ENCODE data around the gene CSNK2B. TPM values are rescaled to one million over a fixed set of nuclear protein-coding genes. Genes with fewer than 3 reads are reported as not detected.

Gene CSNK2B
- total RNA-seq, 8 experiments from 2014 or later, result 112 to 225 (median 167) TPM

DNA sequence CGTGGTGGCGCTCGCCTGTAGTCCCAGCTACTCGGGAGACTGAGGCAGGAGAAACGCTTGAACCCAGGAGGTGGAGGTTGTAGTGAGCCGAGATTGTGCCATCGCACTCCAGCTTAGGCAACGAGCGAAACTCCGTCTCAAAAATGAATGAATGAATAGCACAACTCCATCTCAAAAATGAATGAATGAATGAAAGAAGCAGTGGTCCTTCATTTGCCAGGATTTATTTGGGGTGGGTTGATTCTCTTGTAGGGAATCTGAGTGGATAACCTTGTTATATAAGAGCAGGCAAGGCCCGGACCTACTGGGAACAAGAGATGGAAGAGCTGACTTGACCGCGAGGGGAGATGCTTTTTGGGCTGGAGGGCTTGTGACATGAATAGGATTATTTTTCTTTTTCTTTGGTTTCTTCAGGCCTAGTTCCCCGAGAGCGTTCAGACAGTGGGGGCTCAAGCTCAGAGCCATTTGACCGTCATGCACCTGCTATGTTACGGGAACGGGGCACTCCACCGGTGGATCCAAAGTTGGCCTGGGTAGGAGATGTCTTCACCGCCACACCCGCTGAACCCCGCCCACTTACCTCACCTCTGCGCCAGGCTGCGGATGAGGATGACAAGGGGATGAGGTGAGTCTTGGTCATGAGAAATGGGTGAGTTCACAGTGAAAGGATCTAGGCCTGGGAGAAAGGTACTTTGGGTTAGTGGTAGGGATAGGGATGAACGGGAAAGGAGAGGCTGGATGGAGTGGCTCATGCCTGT lies 35.5 kb upstream of the CSNK2B start:
- ATAC-seq (replicated peaks in 6 of 8), result no peak
- in situ Hi-C loops (cut with MboI; ENCODE audit: low pct_unique_long_range_greater_than_20kb in 2 of 9, low sequenced_read_pairs in 9 of 9, unreplicated experiment in 9 of 9), result no loop called here
- Histone ChIP-seq H3K27ac (no peak overlapping the region), H3K4me1 (replicated peaks in 1 of 2) (peaks cover 0 to 5% of the 10 kb centered on the region in 2 donors), H3K4me3 (no peak overlapping the region)
- WGBS, 10 experiments, result 90 to 100% (median 95%) methylated on average over 1 to 20 of the region's 25 CpGs

DNA sequence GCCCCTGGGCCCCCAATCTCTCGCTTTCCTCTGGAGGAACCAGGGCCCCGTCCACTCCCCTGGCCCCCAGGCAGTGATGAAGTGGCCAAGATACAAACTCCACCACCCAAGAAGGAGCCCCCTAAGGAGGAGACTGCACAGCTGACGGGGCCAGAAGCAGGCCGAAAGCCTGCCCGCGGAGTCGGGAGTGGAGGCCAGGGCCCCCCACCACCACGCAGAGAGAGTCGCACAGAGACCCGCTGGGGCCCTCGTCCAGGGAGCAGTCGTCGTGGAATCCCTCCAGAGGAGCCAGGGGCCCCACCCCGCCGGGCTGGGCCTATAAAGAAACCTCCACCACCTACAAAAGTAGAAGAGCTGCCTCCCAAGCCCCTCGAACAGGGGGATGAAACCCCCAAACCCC lies 34.7 kb upstream of the CSNK2B start:
- 95% methylated on average over 4 of the region's 16 CpGs; no CpG with 5 or more reads in 9 of the 10 experiments for WGBS, 10 experiments
- no peak overlapping the region for H3K27ac ChIP-seq
- in situ Hi-C loops (cut with MboI; ENCODE audit: low pct_unique_long_range_greater_than_20kb in 2 of 9, low sequenced_read_pairs in 9 of 9, unreplicated experiment in 9 of 9), result no loop called here

DNA sequence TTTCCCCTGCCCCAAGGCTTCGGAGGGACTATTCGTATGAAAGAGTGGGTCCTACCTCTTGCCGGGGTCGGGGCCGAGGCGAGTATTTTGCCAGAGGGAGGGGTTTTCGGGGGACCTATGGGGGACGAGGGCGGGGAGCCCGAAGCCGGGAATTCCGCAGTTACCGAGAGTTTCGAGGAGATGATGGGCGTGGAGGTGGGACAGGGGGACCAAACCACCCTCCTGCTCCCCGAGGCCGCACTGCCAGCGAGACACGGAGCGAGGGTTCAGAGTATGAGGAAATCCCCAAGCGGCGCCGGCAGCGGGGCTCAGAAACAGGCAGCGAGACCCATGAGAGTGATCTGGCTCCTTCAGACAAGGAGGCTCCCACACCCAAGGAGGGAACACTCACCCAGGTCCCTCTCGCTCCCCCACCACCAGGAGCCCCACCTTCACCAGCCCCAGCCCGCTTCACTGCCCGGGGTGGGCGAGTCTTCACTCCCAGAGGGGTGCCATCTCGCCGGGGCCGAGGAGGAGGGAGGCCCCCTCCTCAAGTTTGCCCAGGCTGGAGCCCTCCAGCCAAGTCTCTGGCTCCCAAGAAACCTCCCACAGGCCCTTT lies 34.1 kb upstream of the CSNK2B start:
- Histone ChIP-seq H3K4me3 (no peak overlapping the region), H3K4me1 (replicated peaks in 1 of 2) (peaks cover 0 to 5% of the 10 kb centered on the region in 2 donors), H3K27ac (peak overlapping the region in 1 of 2 donors; percentile 45)
- ATAC-seq (replicated peaks in 6 of 8), result peak in 5 of 8 experiments; percentile 6 to 22 (median 19)
- 30 to 80% methylated on average over 1 to 2 of the region's 32 CpGs; no CpG with 5 or more reads in 8 of the 10 experiments for WGBS, 10 experiments
- in situ Hi-C loops (cut with MboI; ENCODE audit: low pct_unique_long_range_greater_than_20kb in 2 of 9, low sequenced_read_pairs in 9 of 9, unreplicated experiment in 9 of 9), result no loop called here

More for the DNA sequence above, 34.7 kb upstream of the CSNK2B start:
- Histone ChIP-seq H3K4me1 (replicated peaks in 1 of 2) (peaks cover 0 to 5% of the 10 kb centered on the region in 2 donors), H3K4me3 (no peak overlapping the region)
- ATAC-seq (replicated peaks in 6 of 8), result peak in 5 of 8 experiments; percentile 4 to 24 (median 18)

DNA sequence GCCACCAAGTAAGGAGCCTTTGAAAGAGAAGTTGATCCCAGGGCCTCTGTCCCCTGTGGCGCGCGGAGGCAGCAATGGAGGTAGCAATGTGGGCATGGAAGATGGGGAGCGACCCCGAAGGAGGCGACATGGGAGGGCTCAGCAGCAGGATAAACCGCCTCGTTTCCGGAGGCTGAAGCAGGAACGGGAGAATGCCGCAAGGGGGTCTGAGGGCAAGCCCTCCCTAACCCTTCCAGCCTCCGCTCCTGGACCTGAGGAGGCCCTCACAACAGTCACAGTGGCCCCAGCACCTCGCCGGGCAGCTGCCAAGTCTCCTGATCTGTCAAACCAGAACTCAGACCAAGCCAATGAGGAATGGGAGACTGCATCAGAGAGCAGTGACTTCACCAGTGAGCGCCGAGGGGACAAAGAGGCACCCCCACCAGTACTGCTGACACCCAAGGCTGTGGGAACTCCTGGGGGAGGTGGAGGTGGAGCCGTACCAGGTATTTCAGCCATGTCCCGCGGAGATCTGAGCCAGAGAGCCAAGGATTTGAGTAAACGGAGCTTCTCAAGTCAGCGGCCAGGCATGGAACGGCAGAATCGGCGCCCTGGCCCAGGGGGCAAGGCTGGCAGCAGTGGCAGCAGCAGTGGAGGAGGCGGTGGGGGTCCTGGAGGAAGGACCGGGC lies 33.5 kb upstream of the CSNK2B start:
- Histone ChIP-seq H3K4me3 (no peak overlapping the region), H3K4me1 (replicated peaks in 1 of 2) (peaks cover 0 to 5% of the 10 kb centered on the region in 2 donors), H3K27ac (peak overlapping the region in 1 of 2 donors; percentile 45)
- 67 to 100% (median 96%) methylated on average over 1 to 16 of the region's 26 CpGs; no CpG with 5 or more reads in 5 of the 10 experiments for WGBS, 10 experiments
- ATAC-seq (replicated peaks in 6 of 8), result peak in 3 of 8 experiments; percentile 1 to 4 (median 2)
- in situ Hi-C loops (cut with MboI; ENCODE audit: low pct_unique_long_range_greater_than_20kb in 2 of 9, low sequenced_read_pairs in 9 of 9, unreplicated experiment in 9 of 9), result no loop called here

DNA sequence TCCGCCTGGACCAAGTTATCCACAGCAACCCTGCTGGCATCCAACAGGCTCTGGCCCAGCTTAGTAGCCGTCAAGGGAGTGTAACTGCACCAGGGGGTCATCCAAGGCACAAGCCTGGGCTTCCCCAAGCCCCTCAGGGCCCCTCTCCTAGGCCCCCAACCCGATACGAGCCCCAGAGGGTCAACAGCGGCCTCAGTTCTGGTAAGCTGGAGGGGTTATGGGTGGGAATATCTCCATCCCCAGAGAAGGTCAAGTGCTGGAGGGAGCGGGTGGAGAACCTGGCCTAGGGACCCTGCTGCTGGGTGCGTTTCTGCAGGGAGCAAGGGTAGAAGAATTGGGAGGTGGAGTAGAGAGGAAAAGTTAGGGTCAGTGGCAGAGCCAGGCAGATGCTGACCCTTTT lies 32.4 kb upstream of the CSNK2B start:
- no peak for ATAC-seq (replicated peaks in 6 of 8)
- WGBS, 10 experiments, result 80 to 100% (median 92%) methylated on average over 1 to 5 of the region's 7 CpGs; no CpG with 5 or more reads in 7 of the 10 experiments
- in situ Hi-C loops (cut with MboI; ENCODE audit: low pct_unique_long_range_greater_than_20kb in 2 of 9, low sequenced_read_pairs in 9 of 9, unreplicated experiment in 9 of 9), result no loop called here

DNA sequence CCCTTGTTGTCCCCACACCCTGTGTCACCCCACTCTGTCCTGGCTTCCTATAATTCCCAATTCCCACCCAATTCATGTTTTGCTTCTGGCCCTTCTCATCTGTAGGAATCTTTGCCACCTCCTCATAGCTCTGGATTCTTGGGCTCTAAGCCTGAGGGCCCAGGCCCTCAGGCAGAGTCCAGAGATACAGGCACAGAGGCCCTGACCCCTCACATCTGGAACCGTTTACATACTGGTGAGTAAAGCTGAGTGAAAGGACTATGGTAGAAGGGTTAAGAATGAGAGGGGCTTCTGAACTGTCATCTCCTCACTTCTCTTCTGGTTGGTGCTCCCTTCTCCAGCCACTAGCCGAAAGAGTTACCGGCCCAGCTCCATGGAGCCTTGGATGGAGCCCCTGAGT lies 31.7 kb upstream of the CSNK2B start:
- in situ Hi-C loops (cut with MboI; ENCODE audit: low pct_unique_long_range_greater_than_20kb in 2 of 9, low sequenced_read_pairs in 9 of 9, unreplicated experiment in 9 of 9), result no loop called here
- Histone ChIP-seq H3K4me3 (no peak overlapping the region), H3K4me1 (replicated peaks in 1 of 2) (peaks cover 0 to 5% of the 10 kb centered on the region in 2 donors), H3K27ac (no peak overlapping the region)
- ATAC-seq (replicated peaks in 6 of 8), result no peak
- 80 to 100% (median 93%) methylated on average over 1 to 3 of the region's 3 CpGs; no CpG with 5 or more reads in 5 of the 10 experiments for WGBS, 10 experiments

More for the DNA sequence above, 32.4 kb upstream of the CSNK2B start:
- H3K4me3 ChIP-seq, result no peak overlapping the region
- H3K27ac ChIP-seq, result peak overlapping the region in 1 of 2 donors; percentile 77
- H3K4me1 ChIP-seq (replicated peaks in 1 of 2), result peaks cover 0 to 5% of the 10 kb centered on the region in 2 donors

DNA sequence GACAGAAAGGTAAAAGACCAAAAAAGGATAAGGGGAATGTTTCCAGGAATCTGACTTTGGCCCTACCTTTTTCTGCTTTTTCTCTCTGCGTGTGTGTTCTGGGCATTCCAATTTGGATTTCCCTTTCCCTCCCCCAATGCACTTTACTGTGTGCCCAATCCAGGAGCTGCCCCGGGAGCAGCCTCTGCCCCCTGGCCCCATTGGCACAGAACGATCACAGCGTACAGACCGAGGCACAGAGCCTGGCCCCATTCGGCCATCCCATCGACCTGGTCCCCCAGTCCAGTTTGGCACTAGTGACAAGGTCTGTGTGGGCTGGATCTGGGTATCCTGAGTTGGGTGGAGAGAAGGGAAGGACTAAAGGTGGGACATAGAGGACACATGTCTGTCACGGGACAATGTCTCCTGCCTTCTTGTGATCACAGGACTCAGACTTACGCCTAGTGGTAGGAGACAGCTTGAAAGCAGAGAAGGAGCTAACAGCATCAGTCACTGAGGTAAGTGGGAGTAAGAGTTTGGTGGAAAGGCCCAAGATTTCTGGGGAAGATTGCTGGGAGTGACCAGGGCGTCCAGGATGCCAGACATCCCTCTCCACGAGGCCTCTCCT lies 30.8 kb upstream of the CSNK2B start:
- peaks cover 0 to 5% of the 10 kb centered on the region in 2 donors for H3K4me1 ChIP-seq (replicated peaks in 1 of 2)
- in situ Hi-C loops (cut with MboI; ENCODE audit: low pct_unique_long_range_greater_than_20kb in 2 of 9, low sequenced_read_pairs in 9 of 9, unreplicated experiment in 9 of 9), result no loop called here
- no peak for ATAC-seq (replicated peaks in 6 of 8)
- no peak overlapping the region for H3K27ac ChIP-seq
- 73 to 100% (median 96%) methylated on average over 2 to 7 of the region's 11 CpGs; no CpG with 5 or more reads in 5 of the 10 experiments for WGBS, 10 experiments
- H3K4me3 ChIP-seq, result no peak overlapping the region

DNA sequence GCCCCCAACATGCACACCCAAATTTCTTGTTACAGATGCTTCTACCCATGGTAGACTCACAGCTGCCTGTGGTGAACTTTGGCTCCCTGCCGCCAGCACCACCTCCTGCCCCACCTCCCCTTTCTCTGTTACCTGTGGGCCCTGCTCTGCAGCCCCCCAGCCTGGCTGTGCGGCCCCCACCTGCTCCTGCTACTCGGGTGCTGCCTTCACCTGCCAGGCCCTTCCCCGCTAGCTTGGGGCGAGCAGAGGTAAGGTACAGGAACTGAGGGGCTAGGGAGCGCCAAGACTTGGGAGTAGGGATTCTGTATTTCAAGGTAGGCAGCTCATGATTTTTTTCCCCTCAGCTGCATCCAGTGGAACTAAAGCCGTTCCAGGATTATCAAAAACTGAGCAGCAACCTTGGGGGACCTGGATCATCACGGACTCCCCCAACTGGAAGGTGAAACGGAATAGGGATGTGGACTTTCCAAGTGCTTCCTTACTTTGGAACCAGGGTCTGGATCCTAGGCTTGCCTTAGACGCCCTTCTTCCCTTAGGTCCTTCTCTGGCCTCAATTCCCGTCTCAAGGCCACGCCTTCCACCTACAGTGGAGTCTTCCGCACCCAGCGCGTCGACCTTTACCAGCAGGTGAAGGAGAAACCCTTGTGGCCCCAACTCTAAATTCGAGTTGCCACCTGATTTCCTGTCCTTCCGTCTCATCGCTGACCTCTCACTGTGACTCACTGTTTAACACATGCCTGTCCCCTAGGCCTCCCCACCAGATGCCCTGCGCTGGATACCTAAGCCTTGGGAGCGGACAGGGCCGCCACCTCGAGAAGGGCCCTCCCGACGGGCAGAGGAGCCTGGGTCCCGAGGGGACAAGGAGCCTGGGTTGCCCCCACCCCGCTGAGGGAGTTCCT lies 28.9 kb upstream of the CSNK2B start:
- in situ Hi-C loops (cut with MboI; ENCODE audit: low pct_unique_long_range_greater_than_20kb in 2 of 9, low sequenced_read_pairs in 9 of 9, unreplicated experiment in 9 of 9), result no loop called here
- H3K4me3 ChIP-seq, result no peak overlapping the region
- peak in 4 of 8 experiments; percentile 12 to 21 (median 16) for ATAC-seq (replicated peaks in 6 of 8)
- H3K27ac ChIP-seq, result no peak overlapping the region
- WGBS, 10 experiments, result 50 to 100% (median 90%) methylated on average over 1 to 15 of the region's 27 CpGs; no CpG with 5 or more reads in 3 of the 10 experiments
- H3K4me1 ChIP-seq (replicated peaks in 1 of 2), result peaks cover 0 to 5% of the 10 kb centered on the region in 2 donors

DNA sequence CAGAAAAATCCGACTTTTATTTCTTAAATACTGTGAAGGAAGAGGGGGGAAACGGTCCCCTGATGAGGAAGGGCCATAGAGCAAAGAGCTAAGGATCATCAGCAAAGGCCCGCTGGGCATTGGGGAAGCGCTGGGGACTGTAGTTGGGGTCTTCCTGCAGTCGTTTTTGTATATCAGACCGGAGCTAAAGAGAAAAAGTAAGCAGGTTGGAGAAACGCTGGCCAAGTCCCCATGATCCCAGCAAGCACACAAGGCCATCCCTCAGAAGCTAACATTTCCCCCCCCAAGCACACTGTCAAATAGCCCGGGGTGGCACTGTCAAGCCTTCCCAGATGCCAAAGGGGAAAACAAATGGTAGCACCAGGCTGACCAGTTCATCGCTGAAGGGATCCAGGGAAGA lies 26.8 kb upstream of the CSNK2B start:
- Histone ChIP-seq H3K27ac (no peak overlapping the region), H3K4me1 (replicated peaks in 1 of 2) (no peaks in the 10 kb centered on the region), H3K4me3 (no peak overlapping the region)
- WGBS, 10 experiments, result 40 to 100% (median 87%) methylated on average over 1 to 8 of the region's 9 CpGs; no CpG with 5 or more reads in 1 of the 10 experiments
- ATAC-seq (replicated peaks in 6 of 8), result peak in 3 of 8 experiments; percentile 5 to 8 (median 6)
- in situ Hi-C loops (cut with MboI; ENCODE audit: low pct_unique_long_range_greater_than_20kb in 2 of 9, low sequenced_read_pairs in 9 of 9, unreplicated experiment in 9 of 9), result no loop called here

DNA sequence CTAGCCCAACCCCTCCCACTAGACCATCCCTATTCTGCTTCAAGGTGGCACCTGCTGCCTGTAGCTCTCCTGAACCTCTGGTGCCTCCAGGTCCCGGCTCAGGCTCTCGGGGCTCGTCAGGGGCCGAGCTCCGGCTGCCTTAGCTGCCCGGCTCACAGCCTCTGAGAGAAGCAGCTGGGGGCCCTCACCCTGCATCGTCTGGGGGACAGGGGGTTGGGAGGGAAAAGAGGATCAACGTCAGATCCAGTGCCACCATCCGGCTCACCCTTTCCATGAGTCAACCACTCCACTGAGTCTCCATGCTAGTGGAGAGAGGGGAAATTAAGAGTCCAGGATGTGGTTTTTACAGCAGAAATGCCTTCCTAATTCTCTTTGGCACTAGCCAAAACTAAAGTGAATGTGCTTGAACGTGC lies 26.4 kb upstream of the CSNK2B start:
- no peak overlapping the region for H3K27ac ChIP-seq
- ATAC-seq (replicated peaks in 6 of 8), result peak in 7 of 8 experiments; percentile 5 to 25 (median 10)
- no peaks in the 10 kb centered on the region for H3K4me1 ChIP-seq (replicated peaks in 1 of 2)
- 0 to 100% (median 49%) methylated on average over 1 to 3 of the region's 10 CpGs; no CpG with 5 or more reads in 4 of the 10 experiments for WGBS, 10 experiments
- in situ Hi-C loops (cut with MboI; ENCODE audit: low pct_unique_long_range_greater_than_20kb in 2 of 9, low sequenced_read_pairs in 9 of 9, unreplicated experiment in 9 of 9), result no loop called here
- no peak overlapping the region for H3K4me3 ChIP-seq

DNA sequence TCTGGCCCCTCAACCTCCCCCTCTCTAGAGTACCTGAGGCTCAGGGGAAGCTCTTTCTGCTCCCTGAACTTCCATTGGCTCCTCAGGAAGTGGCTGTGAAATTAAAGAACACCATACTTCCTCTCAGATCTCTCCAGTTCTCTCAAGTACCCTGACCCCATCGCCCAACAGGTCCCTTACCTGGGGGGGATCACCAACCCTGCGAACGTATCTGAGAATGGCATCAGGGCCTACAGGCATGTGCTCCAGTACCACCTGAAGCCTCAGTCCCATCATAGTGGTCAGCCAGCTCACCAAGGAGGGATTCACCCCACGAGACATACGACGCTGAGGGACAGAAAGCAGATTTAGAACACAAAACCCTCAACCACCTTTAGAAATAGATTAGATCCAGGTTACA lies 25.3 kb upstream of the CSNK2B start:
- in situ Hi-C loops (cut with MboI; ENCODE audit: low pct_unique_long_range_greater_than_20kb in 2 of 9, low sequenced_read_pairs in 9 of 9, unreplicated experiment in 9 of 9), result no loop called here
- Histone ChIP-seq H3K4me3 (no peak overlapping the region), H3K27ac (no peak overlapping the region), H3K4me1 (replicated peaks in 1 of 2) (no peaks in the 10 kb centered on the region)
- ATAC-seq (replicated peaks in 6 of 8), result peak in 1 of 8 experiments; percentile 1
- 67 to 100% (median 94%) methylated on average over 1 to 6 of the region's 6 CpGs; no CpG with 5 or more reads in 2 of the 10 experiments for WGBS, 10 experiments

DNA sequence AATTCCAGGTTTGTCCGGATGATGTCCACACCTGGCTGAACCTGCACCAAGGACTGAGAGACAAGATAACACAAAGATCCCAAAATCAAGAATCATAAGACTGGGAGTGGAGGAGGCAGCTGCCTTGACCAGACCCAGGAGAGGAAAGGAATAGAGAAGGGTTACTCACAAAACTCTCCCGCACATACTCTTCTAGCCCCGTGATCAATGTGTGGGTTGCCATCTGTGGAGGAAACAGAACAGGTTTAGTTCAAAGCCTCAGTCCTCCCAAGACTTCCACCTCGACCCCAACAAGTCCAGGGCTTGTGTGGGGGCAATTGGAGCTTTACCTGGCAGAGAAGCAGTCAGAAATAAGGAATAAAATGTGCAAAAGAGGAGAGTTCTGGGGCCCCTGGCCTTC lies 24.5 kb upstream of the CSNK2B start:
- no peak for ATAC-seq (replicated peaks in 6 of 8)
- 33 to 100% (median 97%) methylated on average over 1 to 4 of the region's 4 CpGs; no CpG with 5 or more reads in 3 of the 10 experiments for WGBS, 10 experiments
- Histone ChIP-seq H3K4me3 (no peak overlapping the region), H3K4me1 (replicated peaks in 1 of 2) (no peaks in the 10 kb centered on the region), H3K27ac (no peak overlapping the region)
- in situ Hi-C loops (cut with MboI; ENCODE audit: low pct_unique_long_range_greater_than_20kb in 2 of 9, low sequenced_read_pairs in 9 of 9, unreplicated experiment in 9 of 9), result no loop called here

Measured in motor neuron (in vitro differentiated cells).